Heart left ventricle (tissue), 13 donors: ENCODE measurements around the gene ANKRD35.

Experiments used
- CTCF ChIP-seq, 12 donors: fragments of 200-600 bp; sonication (generic) in 4 of 12; IDR thresholded peaks; one replicate each; pipeline versions ENCODE4 v1.5.0 to v1.8.0; 2018 to 2022; ENCODE audit warnings: antibody characterized with exemption in 12 of 12, mild to moderate bottlenecking in 5 of 12
- POLR2A ChIP-seq, 2 donors: fragments of 450-650 bp; IDR thresholded peaks; one replicate each; pipeline ENCODE4 v1.6.1; 2017; ENCODE audit warnings: antibody characterized with exemption in 2 of 2, mild to moderate bottlenecking in 2 of 2, moderate library complexity in 2 of 2
- donor health status: ischemic (EF 13 %, LVEDD 7.1; RV severe dilation, severe dysfunction).
- donor health status: DM: no; HTN: yes; CAD: no.
- donor health status: DM: no; HTN: no; CAD: no.
- donor health status: ischemic (EF 25% LVEDD 6.9; RV normal size, moderate dysfunction).
- donor health status: ischemic (EF 25% LVEDD 5.7; RV mildly dilated, moderate dysfunction).
- donor health status: ischemic (EF 35%, LVEDD 5.7; RV mildly dilated, moderate dysfunction).
- donor health status: nonischemic (EF 11% LVEDD 7.7; RV severe dilation, severe dysfunction).
- donor health status: DM: yes; HTN: yes; CAD: no.
- donor health status: PGD.
- donor health status: ischemic (EF 29% LVEDD 5.4; RV normal size, mild dysfunction).
- donor health status: nonischemic (EF 23%, LVEDD 6.1; RV moderate dilation, normal function).

- no peak for TF ChIP-seq CTCF (IDR thresholded peaks at IDR 0.05)
- TF ChIP-seq POLR2A (IDR thresholded peaks at IDR 0.05) = no peak
Measured at GRCh38 chr1:145889722-145890121, 4.1 kb upstream of the ANKRD35 start.
